NCI-H2171 treated with DMSO at 0.1 percent for 48 hours (cell line): ENCODE measurements around the gene HIVEP3.
A peak's percentile ranks its signal among the peaks of the same experiment; 100 is the strongest.

ENCODE experiments used
- DNase-seq: peaks from one replicate; lab custom pipeline; 2025; lab: John Stamatoyannopoulos, UW

Gene HIVEP3

GRCh38 chr1:41894101-41894807 is 24.5 kb downstream of the HIVEP3 start:
- no peak for DNase-seq

- no peak for DNase-seq
Observed at GRCh38 chr1:41892301-41892781, 26.4 kb downstream of the HIVEP3 start.

GRCh38 chr1:41891199-41891896 is 27.4 kb downstream of the HIVEP3 start:
- DNase-seq, result peak; percentile 57

- DNase-seq, result no peak
Observed at GRCh38 chr1:41890825-41891198, 27.9 kb downstream of the HIVEP3 start.

DNA sequence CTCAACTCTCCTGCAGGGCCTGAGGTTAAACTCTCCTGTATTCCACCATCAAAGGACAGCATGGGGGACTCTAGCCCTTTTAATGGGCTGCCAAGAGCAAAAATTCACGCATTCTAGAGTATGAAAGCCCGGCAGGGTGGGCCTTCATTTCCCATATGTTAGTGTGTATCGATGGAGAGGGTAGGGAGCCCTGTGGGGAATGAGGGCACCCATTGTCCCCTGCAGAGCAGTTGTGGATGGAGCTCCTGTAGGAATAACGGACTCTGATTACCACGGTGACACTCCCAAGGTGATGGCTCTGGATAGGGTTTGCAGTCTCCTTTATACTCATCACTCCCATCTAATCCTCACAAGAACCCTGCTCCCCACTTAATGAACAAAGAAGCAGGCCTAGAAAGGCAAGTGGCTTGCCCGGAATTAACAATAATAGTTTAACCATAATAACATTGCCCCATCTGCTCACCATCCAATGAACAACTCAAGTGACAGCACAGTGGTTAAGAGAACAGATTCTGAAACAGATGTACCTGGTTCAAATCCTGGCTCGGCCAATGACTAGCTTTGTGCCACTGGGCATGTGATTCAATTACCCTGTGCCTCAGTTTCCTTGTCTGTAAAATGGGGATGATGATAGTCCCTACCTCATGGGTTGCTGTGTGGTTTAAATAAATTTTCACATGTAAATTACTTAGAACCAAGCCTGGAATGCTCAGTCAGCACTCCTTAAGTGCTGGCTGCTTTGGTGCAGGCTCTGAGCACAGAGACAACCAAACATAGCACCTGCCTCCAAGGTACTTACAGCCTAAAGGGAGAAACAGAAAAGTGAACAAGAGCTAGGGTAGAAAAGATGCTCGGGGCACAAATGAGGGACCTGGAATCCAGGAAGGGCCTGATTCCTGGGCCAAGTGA is 29.0 kb downstream of the HIVEP3 start:
- no peak for DNase-seq

GRCh38 chr1:41888756-41889155 is 30.0 kb downstream of the HIVEP3 start:
- DNase-seq, result no peak

- DNase-seq, result no peak
Observed at GRCh38 chr1:41887365-41887764, 31.4 kb downstream of the HIVEP3 start.

GRCh38 chr1:41884256-41885230 is 34.2 kb downstream of the HIVEP3 start:
- no peak for DNase-seq

GRCh38 chr1:41883507-41883906 is 35.2 kb downstream of the HIVEP3 start:
- DNase-seq, result no peak

- peak; percentile 28 for DNase-seq
Observed at GRCh38 chr1:41882486-41882885, 36.2 kb downstream of the HIVEP3 start.

GRCh38 chr1:41882068-41882477 is 36.6 kb downstream of the HIVEP3 start:
- DNase-seq, result peak; percentile 54

DNA sequence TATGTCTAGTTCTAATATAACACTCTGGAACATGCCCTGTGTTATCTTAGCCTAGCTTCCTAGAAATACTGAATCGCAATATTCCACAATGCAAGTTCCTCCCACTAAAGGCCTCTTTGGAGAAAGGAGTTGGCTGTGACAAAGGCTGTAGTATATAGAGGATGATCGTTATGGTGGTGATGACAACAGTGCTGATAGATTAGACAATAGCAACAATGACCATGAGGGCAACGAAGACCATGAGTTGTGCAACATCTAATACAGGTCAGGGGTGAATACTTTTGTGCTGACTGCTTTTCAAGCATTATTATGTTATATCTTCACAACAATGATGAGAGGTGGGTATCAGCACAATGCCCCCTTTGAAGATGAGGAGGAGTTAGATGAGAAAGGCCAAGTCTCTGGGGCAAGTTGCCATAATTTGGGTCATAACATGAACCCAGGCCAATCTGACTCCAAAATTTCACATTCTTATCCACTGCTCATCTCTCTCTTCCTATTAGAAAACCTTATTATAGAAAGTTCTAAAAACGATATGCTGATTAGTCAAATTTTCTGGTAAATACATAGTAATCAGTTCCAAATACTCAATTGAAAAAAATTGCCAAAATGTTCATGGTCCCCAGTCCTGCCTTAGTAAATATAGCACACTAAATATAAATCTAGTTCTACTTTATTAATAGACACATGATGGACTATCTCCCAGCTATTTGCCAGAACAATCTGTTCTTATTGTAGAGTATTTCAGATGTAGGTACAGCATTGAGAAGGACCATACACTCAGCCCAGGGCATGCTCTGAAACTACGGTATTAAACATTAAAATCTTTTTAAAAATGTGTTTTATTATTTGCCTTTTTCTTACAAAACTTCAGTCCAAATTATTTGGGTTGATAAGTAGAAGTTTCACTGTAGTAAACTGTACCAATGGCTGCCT is 37.5 kb downstream of the HIVEP3 start:
- no peak for DNase-seq

DNA sequence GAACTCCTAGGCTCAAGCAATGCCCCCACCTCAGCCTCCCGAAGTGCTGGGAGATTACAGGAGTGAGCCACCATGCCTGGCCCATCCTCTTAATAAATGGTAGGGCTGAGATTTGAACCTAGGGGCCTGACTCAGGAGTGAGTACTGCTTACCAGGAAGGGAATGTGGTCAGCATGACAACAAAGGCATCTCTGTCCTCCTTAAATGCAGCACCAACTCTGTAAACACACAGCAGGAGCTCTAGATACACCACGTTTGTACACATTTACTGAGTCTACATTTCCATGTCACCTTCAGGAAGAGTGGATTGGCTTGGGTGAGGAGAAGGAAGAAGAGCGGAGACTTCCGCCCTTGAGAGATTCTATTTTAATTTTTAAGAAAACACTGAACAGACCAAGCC is 38.5 kb downstream of the HIVEP3 start:
- DNase-seq, result no peak

- no peak for DNase-seq
Observed at GRCh38 chr1:41879617-41880016, 39.1 kb downstream of the HIVEP3 start.

DNA sequence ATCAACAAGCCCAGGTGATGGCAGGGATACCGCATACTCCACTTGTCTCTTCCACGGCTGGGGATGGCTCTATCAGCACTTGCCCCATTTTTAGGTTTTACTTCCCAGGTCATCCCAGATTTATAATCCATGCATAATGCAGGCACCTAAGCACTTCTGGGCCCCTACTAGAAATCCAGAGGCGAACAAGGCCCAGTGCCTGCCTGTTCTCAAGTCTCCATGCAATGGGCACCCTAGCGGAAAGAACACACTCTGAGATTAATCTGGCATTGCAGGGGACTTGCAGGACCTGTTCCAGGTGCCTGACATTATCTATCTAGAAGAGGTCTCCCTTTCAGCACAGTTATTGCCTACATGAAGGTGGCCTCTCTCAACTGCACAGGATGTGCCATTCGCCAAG is 39.8 kb downstream of the HIVEP3 start:
- DNase-seq, result no peak

DNA sequence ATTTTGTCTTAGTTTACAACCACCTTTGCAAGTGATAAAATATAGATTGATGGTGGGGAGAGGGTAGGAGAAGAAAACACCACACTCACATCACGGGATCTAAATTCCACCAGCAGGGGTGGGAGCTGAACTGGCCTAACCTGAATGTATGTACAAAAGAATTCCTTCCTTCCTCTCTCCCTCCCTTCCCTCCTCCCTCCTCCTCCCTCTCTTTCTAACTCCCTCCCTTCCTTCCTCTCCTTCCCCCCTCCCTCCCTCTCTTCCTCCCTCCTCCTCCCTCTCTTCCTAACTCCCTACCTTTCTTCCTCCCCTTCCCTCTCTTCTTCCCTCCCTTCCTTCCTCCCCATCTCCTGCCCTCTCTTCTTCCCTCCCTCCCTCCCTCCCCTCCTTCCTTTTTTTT is 40.2 kb downstream of the HIVEP3 start:
- DNase-seq, result no peak

- DNase-seq, result no peak
Observed at GRCh38 chr1:41876576-41877445, 41.9 kb downstream of the HIVEP3 start.

DNA sequence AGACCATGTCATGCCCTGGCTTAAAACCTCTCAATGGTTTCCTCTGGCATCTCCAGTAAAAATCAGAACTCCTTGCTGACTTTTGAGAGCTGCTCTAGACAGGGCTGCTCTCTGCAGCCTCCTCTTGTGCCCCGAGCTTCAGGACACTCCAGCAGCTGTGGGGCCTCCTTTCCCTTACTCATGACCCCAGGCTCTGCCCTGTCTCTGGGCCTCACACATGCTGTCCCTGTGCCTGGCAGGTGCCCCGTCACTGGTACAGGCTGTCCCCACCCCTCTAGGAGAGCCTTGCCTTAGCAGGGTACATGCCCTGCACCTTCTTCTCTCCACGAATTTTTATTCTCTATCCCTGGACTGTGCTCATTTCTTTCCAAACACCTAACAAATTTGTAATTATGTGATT is 43.2 kb downstream of the HIVEP3 start:
- no peak for DNase-seq

DNA sequence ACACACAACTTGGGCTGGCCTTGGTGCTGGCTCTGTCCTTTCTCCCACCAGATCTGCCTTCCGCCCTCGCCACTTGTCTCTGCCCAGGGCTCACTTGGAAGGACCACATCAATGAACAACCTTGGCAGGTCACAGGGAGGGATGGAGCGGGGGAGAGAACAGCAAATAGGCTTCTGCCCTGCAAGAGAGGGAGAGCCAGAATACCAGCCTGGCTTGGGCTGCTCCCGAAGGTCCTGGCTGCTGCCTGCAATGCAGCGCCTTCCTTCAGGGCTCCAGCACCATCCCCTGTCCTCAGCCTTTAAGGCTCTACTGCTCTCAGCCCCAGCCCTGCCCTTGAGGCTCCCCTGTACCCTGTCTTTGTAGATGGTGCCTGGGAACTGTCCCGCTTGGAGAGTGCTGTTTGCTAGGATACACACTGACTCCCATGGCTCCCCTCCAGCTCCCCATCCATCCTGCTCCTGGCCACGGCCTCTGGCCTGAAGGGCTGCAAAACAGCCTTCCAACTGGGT is 43.8 kb downstream of the HIVEP3 start:
- DNase-seq, result no peak
